ENCODE measurements around the gene MANF. TPM values are rescaled to one million over a fixed set of nuclear protein-coding genes. Genes with fewer than 3 reads are reported as not detected.
A peak's percentile ranks its signal among the peaks of the same experiment; 100 is the strongest.

The MANF gene
- total and polyA plus RNA-seq, 2 of the 13 experiments (the other 11 are each of a cell fraction or from before 2014, with no cell fraction given) = 55.4 to 269 TPM

GRCh38 chr3:51391075-51391565, 6.0 kb downstream of the MANF start, which contains the start of gene RBM15B (continued):
- TF ChIP-seq HNF1A (IDR thresholded peaks at IDR 0.05; ENCODE audit: low read depth) = no peak
- 0 out of 2 replicates have a peak, but pooled peaks have one; percentile 72 for TF ChIP-seq HNF1A (CRISPR knock-in tag; IDR thresholded peaks at IDR 0.05; ENCODE audit: borderline replicate concordance)
- TF ChIP-seq MZF1 (CRISPR knock-in tag; IDR thresholded peaks at IDR 0.05; ENCODE audit: borderline replicate concordance) = no peak
- TF ChIP-seq TAF15 (IDR thresholded peaks at IDR 0.05; ENCODE audit: low read depth, low read length, poor library complexity, severe bottlenecking) = no peak
- TF ChIP-seq ISL2 (CRISPR knock-in tag; IDR thresholded peaks at IDR 0.05) = 0 out of 2 replicates have a peak, but pooled peaks have one; percentile 1
- peak; percentile 74; the same call in 1 of the 2 replicates for TF ChIP-seq ZNF138 (CRISPR knock-in tag; IDR thresholded peaks at IDR 0.05; ENCODE audit: low read depth)
- peak; percentile 44; the same call in 1 of the 2 replicates for TF ChIP-seq E2F1 (CRISPR knock-in tag; IDR thresholded peaks at IDR 0.05)
- peak; percentile 84 for TF ChIP-seq ZBTB38 (CRISPR knock-in tag; IDR thresholded peaks at IDR 0.05)
- TF ChIP-seq ZZZ3 (CRISPR knock-in tag; IDR thresholded peaks at IDR 0.05; ENCODE audit: borderline replicate concordance) = peak; percentile 91
- peak; percentile 78 for TF ChIP-seq AGO1 (IDR thresholded peaks at IDR 0.05; ENCODE audit: low read depth, low read length, poor library complexity, severe bottlenecking)
- peak; percentile 92 for TF ChIP-seq MAX (IDR thresholded peaks at IDR 0.05)
- TF ChIP-seq ZNF652 (CRISPR knock-in tag; IDR thresholded peaks at IDR 0.05; ENCODE audit: borderline replicate concordance, low read depth) = peak; percentile 93
- 0 out of 2 replicates have a peak, but pooled peaks have one; percentile 21 for TF ChIP-seq ZFP1 (CRISPR knock-in tag; IDR thresholded peaks at IDR 0.05)
- peak; percentile 68 for TF ChIP-seq RAD51 (IDR thresholded peaks at IDR 0.05; ENCODE audit: borderline replicate concordance)
- TF ChIP-seq ZNF251 (CRISPR knock-in tag; IDR thresholded peaks at IDR 0.05) = no peak
- TF ChIP-seq ZNF326 (CRISPR knock-in tag; IDR thresholded peaks at IDR 0.05; ENCODE audit: borderline replicate concordance) = no peak
- TF ChIP-seq ATRX (CRISPR knock-in tag; IDR thresholded peaks at IDR 0.05; ENCODE audit: borderline replicate concordance) = no peak
- TF ChIP-seq HNRNPH1 (optimal IDR thresholded peaks at IDR 0.05; ENCODE audit: low read depth, low read length) = no peak
- TF ChIP-seq HDAC1 (CRISPR knock-in tag; IDR thresholded peaks at IDR 0.05) = peak; percentile 86
- no peak for TF ChIP-seq ZNF678 (CRISPR knock-in tag; IDR thresholded peaks at IDR 0.05)
- no peak for TF ChIP-seq HHEX (CRISPR knock-in tag; IDR thresholded peaks at IDR 0.05)
- no peak for TF ChIP-seq ZNF275 (CRISPR knock-in tag; IDR thresholded peaks at IDR 0.05; ENCODE audit: borderline replicate concordance)
- peak; percentile 90 for TF ChIP-seq REPIN1 (CRISPR knock-in tag; IDR thresholded peaks at IDR 0.05; ENCODE audit: borderline replicate concordance, low read depth)
- no peak for TF ChIP-seq ZNF75D (CRISPR knock-in tag; IDR thresholded peaks at IDR 0.05; ENCODE audit: borderline replicate concordance)

All from HepG2 (cell line).